HG03103 (cell line): Measurements from ENCODE around the gene TSKS.

Experiments used
- ATAC-seq: cut with Tn5 transposase; IDR thresholded peaks from one replicate; pipeline ENCODE4 v1.9.1; 2021; ENCODE audit warnings: low read depth; ENCODE audit not compliant: unreplicated experiment

TSKS gene

GRCh38 chr19:49763230-49763629, at the start of gene TSKS:
Gene TSKS, minus strand, starts transcription at chr19:49763306. Its CDS starts 59 bp downstream, at chr19:49763247.
- no peak for ATAC-seq

- ATAC-seq, result no peak
Observed at GRCh38 chr19:49812452-49812996, 49.4 kb upstream of the TSKS start.

- ATAC-seq, result no peak
Observed at GRCh38 chr19:49811328-49811727, 48.2 kb upstream of the TSKS start.

- no peak for ATAC-seq
Observed at GRCh38 chr19:49809941-49810389, 46.9 kb upstream of the TSKS start.

- ATAC-seq, result no peak
Observed at GRCh38 chr19:49809160-49809940, 46.2 kb upstream of the TSKS start.

- ATAC-seq, result no peak
Observed at GRCh38 chr19:49808711-49809159, 45.6 kb upstream of the TSKS start.

GRCh38 chr19:49807904-49808675, 45.0 kb upstream of the TSKS start:
- ATAC-seq, result no peak

- ATAC-seq, result no peak
Observed at GRCh38 chr19:49807058-49807903, 44.2 kb upstream of the TSKS start.

GRCh38 chr19:49806620-49806959, 43.5 kb upstream of the TSKS start:
- ATAC-seq, result no peak

- no peak for ATAC-seq
Observed at GRCh38 chr19:49805822-49806619, 42.9 kb upstream of the TSKS start.

GRCh38 chr19:49803529-49803856, 40.4 kb upstream of the TSKS start:
- no peak for ATAC-seq

- no peak for ATAC-seq
Observed at GRCh38 chr19:49802836-49803528, 39.9 kb upstream of the TSKS start.

- ATAC-seq, result no peak
Observed at GRCh38 chr19:49801966-49802661, 39.0 kb upstream of the TSKS start.

GRCh38 chr19:49801401-49801888, 38.3 kb upstream of the TSKS start:
- no peak for ATAC-seq

- no peak for ATAC-seq
Observed at GRCh38 chr19:49800771-49801170, 37.7 kb upstream of the TSKS start.

- no peak for ATAC-seq
Observed at GRCh38 chr19:49799798-49800376, 36.8 kb upstream of the TSKS start.

- no peak for ATAC-seq
Observed at GRCh38 chr19:49799271-49799797, 36.2 kb upstream of the TSKS start.

- no peak for ATAC-seq
Observed at GRCh38 chr19:49798574-49798973, 35.5 kb upstream of the TSKS start.
